ENCODE measurements around the gene STX1B.
"Not testable (repeated sequence)": the region's sequence is repeated elsewhere in the genome, so short reads cannot be mapped to it uniquely, and the experiment has no call there.

Gene STX1B

DNA sequence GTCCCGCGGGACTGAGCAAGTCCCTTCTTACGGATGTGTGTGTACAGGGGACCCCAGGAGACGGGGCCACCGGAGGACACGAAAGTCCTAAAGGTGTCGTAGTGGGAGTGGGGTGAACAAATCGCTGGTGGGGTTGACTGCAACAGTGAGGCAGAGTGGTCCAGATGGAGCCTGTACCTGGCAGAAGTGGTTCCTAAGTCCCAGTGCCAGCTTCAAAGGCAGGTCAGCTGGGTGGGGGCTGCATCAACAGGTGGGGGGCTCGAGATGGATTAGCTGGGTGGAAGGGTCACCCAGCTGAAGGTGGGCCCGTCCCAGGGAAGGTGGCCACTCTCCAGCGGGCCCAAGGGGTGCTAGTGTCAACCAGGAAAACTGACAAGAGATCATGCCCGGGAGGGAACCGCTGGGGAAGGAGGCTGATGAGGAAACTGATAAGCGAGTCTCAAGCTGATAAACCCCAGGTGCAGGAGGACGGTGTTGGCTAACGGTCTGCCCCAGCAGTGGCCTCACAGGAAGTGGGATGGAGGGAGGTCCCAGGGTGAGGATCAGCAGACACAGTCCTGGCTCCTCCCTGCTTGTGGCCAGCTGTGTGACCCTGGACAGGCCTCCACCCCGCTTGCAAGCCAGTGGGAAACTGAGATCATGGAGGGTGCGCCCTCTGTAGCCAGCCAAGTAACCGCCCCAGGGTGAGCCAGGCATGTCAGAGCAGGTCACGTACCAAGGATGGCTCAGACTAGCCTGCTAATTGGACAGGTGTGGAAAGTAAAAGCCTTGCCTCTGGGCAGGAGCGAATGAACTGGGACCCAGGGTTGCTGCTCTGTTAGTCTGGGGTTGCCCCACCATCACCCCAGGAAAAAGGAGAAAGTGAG, 60.6 kb downstream of the STX1B start:
- DNase-seq = no peak

DNA sequence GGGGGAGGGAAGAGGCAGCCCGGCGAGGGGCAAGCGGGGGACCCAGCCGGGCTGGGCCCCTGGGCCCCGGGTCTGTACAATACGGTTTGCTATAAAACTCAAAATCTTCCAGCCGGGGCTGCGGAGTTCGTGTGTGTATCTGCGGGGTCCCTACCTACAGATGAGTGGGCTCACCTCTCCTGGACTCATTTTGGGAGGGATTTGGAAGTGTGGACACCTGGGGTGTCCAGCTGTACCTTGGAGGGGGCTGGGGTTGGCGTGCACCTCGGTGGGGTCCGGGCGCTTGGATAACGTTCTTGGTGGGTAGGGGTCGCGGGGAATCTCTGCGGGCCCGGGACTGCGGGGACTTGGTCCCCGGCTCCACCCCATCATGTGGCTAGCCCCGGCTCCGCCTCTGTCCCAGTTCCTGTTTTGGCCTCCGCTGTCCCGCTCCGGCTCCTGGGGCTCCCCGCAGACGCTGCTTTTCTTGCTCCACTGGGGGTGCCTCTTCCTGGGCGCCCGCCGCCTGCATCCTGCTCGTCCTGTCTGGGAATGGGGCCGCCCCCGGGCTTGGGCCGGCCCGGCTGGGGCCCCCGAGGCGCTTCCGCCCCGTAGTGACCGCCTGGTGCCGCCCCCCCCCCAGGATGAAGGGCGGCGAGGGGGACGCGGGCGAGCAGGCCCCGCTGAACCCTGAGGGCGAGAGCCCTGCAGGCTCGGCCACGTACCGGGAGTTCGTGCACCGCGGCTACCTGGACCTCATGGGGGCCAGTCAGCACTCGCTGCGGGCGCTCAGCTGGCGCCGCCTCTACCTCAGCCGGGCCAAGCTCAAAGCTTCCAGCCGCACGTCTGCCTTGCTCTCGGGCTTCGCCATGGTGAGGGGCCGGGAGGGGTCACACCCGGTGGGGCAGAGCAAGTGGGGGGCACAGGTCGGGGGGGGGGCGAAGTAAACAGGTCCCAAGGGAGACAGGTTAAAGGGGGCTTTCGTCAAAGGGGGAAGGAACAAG, 61.5 kb downstream of the STX1B start, which contains the start of gene ORAI3:
Gene ORAI3, plus strand, starts transcription at position 402 of the 983 bp plus-strand sequence. Its CDS starts 222 bp downstream, at position 624.
- DNase-seq = no peak

DNA sequence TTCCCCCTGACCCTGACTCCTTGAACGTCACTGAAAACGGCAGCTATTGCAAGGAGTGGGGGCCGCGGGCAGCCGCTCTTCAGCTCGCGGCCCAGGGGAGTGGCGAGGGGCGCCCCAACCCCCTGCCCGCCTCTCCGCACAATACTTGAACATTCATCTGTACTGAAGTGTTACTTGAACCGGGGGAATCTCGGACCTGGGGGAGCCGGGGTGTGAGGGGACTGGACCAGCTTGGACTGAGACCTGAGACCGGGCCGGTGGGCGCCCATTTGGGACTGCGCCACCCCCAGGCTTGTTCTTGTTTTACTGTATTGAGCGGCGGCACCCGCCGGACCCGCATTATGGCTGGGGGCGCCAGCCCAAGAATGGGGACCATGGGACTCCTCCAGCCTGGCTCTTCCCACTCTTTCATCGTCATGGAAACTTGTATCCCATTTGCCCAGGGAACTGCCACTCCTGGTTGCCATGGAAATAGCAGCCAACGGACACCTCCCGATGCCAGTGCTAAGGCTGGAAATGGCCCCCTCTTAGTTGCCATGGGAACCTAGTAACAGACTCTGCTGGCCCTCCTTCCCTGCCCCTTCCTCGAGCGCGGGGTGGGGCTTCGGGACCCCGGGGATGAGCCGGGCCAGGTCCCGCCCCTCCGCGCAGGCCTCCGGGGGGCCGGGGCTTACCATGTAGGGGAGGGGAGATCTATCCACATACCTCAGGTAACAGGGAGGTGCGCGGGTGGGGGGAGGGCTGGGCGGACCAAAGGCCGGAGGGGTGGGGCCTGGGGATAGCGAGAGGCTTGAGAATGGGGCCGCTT, 62.4 kb downstream of the STX1B start:
- peak; percentile 49 for DNase-seq

DNA sequence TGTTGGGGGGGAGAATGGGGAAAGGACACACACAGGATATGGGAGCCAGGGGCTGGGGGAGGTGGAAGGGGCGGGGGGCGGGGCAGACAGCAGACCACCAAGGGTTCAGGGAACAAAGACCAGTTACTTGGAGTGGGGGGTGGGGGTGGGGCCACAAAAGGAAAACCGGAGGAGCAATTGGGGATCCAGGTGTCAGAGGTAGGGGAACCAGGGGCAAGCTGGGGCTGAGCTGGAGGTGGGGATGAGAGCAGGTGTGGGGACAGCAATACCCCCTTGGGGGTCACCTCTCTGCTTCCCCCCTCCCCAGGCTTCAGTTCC, 62.9 kb downstream of the STX1B start:
- no peak for DNase-seq

DNA sequence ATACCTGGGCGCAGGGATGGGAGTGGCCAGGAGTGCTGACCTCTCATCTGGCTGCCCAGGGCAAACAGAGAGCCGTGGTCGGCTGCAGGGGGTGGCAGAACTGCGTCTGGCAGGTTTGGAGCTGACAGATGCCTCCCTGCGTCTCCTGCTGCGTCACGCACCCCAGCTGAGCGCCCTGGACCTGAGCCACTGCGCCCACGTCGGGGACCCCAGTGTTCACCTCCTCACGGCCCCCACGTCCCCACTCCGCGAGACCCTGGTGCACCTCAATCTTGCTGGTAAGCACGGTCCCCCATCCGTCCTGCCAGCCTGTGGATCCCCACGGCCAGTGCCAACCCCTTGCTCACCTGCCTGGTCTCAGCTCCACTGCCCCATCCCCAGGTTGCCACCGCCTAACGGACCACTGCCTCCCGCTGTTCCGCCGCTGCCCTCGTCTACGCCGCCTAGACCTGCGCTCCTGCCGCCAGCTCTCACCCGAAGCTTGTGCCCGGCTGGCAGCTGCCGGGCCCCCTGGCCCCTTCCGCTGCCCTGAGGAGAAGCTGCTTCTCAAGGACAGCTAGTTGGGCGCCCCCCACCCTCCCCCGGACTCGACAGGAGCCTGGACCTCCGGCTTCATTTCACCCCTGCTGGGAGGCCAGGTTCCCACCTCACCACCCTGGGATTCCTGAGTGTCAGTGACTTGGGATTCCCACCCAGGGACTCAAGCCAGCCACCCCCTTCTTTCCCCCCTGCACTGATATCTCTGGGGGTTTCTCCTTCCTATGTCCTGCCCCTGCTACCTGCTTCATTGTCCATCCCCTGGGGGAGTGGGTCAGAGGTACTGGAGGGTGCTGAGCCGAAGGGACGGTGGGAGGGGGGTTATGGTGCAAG, 63.5 kb downstream of the STX1B start:
- no peak for DNase-seq

DNA sequence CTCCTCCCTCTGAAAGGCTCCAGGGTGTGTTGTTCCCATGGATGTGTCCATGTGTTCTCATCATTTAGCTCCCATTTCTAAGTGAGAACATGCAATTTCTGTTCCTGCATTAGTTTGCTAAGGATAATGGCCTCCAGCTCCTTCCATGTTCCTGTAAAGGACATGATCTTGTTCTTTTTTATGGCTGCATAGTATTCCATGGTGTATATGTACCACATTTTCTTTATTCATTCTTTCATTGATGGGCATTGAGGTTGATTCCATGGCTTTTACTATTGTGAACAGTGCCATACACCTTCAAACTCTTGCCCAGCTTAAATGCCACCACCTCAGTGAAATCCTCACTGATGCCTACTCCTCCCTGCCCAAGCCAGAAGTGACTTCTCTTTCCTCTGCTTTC, 66.1 kb downstream of the STX1B start:
- DNase-seq = no peak

DNA sequence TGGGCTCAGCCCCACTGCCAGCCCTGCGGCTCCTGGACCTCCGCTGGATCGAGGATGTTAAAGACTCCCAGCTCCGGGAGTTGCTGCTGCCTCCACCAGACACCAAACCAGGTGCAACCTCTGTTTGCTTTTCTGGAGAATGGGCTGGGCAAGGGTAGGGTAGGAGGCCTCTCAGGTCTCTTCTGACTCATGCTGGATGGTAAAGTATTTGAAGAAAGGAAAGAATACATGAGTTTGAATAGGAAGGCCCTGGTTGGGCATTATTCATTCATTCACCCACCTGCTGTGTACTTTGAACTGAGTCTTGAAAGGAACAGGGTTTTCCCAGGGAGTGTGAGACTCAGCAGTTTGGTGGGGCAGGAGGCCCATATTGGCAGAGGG, 68.0 kb downstream of the STX1B start:
- no peak for DNase-seq

DNA sequence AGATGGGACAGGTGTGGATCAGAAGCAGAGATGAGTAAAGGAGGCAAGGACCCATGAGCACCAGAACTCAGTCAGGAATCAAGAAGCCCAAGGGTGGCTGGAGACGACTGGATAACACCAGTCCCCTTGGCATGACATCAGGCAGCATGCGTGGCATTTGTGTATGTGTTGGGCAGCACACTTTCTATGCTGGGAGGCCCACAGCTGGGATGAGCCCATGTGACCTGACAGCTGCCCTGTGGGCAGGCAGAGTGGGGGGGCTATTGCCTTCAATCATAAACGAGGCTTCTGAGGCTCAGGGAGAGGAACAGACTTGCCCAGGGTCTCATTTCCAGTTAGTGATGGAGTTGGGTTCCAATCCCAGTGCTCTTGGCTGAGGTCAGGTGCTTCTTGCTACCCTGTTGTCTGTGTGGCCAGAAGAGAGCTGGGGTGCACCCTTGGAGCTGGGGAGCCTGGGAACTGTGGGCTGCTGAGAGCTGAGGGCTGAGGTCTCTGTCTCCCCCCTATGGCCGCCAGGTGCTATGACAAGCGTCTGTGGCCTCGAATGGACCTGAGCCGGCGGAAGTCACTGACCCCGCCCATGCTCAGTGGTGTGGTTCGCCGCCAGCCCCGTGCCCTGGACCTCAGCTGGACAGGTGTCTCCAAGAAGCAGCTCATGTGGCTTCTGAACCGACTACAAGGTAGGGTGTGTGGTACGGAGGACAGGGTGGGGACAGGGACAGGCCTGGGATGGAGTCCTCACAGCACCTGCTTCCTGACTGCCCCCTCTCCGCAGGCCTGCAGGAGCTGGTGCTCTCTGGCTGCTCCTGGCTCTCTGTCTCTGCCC, 68.6 kb downstream of the STX1B start:
- DNase-seq = peak; percentile 56

DNA sequence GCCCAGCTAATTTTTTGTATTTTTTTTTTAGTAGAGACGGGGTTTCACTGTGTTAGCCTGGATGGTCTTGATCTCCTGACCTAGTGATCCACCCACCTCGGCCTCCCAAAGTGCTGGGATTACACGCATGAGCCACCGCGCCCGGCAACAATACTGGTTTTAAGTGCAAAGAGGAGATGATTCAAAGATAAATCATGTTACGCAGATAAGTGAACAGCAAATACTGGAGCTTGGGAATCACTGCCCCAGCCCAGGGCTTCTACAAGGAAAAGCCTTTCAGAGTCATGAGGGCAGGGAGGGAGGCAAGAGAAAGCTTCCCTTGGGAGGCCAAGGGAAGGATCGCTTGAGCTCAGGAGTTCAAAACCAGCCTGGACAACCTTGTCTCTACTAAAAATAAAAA, 70.9 kb downstream of the STX1B start:
- not testable (repeated sequence) for DNase-seq

Data from NCI-H774 (cell line).